Medulla oblongata (tissue), 1 donor: ENCODE measurements around the gene PDE7B.

Experiments
- DNase-seq: peaks from one replicate; pipeline ENCODE4 v3.0.0-alpha.2; 2015; ENCODE audit errors: extremely low spot score

PDE7B gene

DNA sequence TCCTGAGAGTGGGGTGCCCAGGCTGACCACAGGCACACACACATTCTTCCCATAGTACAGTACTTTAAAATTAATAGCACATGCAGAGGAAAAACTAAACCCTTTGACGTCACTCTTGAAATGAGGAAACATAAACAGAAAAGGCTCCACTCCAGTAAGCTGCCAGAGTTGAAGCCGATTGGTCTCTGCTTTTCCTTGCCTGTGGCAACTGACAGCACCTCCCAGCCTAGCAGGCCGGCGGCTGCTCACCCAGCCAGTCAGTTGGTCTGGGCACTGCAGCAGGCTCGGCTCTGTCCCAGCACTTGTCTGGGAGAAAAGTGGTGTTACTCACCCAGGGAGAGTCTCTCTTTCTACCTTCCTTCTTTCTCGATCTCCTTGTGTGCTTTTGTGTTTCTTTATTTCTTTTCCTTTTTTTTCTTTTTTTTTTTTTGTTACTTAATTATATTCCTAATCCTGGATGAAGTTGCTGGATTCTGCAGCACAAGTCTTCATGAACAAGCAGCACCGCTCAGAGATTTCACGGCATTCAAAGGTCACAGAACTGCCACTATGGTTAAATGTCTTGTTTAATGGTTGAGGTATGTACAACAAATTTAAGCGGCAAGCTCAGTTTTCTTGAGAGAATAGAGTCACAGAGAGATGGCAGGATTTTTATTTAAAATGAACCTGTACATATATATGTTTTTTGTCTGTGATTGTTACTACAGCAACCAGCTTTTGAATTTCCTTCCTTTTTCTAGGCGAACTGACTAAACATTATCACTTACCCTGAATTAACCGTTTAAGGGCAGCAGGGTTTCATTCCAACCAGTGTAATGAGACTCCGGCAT, at the start of gene PDE7B:
PDE7B (plus strand) TSS at position 260 of the 830 bp plus-strand sequence.
- DNase-seq: peak; percentile 80

DNA sequence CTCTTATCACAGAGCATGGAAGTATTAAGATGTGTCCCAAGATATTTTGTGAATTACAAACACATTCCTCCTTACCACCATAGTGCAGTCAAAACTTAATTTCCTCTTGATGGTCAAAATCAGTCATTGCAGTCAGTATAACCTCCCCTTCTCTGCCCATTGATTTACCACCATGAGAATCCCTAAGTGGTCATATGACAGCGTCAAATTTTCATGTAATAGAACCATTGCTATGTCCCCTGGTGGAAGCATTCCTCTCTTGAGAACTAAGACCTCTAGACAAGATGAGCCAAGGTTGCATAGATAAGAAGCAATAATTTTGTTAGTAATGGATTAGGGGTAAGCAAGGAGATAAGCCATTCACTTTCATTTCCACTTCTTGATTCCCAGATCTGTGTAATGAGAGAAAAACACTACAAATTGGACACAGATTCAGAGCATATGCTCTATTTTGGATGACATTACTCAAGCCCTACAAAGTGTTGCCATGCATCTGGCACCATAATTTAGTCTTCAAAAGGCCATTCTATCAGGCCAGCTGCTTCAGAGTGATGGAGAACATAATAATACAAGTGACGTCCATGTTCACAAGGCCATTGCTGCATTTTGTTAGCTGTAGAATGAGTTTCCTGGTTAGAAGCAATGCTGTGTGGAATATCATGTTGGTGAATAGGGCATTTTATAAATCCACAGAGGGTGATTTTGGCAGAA, 49.6 kb upstream of the PDE7B start:
- no peak for DNase-seq

DNA sequence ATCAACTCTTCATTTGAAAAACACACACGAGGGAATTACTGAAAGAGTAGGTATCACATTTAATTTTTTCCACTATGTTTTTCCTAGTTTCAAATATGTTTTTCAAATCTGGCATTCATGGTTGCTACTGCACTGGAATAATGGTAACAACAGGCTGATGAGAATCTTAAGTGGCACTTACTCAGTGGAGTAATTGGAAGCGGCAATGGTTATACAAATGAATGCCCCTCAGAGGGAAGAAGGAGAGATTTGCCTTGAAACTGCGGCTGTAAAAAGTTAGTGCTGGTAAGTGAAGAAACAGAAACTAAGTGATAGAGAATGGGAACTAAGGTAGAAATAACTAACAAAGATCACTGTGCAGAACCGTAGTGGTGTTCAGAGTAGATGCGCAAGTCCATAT, 41.0 kb upstream of the PDE7B start:
- DNase-seq: no peak

DNA sequence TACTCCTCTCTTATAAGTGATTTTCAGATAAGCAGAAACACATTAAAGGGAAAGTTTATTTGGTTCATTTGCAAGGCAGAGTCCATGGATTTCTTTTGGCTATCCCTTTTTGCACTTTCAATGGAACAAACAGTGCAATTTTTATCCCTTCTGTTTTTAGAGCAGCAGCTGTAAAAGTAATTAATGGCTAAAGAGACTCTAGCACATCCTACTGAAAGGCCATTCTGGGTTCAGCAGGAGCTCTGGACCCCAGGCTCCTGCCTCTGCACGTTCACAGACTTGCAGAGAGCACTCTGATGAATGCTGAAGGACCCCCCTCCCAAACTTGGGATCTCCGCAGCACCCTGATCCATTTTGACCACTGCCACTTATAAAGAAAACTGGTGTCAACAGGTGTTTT, 40.3 kb upstream of the PDE7B start:
- no peak for DNase-seq

DNA sequence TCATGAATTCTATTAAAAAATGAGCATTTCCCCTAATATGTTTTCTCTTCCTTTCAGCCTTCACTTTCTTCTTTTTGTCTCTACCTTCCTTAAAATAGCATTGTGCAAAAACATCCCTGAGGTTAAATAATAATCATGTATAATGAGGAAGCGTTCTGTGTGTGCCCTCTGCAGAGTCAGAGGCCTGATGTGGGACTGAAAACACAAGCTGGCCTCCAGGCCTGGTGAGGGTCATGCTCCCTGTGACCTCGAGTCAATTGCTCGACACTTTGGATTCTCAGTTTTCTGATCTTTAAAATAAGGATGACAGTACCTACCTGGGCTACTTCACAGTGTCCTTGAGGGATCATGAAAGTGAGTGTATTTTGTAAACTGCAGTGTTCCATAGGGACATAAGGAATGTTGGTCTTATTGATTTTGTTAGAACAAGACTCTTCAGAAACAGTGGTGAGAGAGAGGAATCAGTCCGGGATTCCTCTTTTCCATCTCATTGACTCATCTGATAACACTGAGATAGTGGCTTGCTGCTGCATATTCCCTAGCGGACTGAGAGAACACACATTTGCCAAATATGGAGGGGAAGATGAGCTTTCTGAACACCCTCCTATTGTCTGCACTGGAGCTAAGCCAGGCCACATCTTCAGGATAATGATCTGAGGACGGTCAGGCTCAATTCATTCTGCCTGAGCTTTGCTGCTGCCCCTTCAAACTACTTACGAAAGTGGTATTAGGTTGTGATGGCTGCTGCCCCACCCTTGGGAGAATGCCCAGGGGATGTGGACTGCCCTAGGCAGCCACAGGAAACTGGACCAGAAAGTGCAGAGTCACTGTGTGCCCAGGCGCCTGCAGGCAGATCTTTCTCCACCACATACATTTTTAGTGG, 39.6 kb upstream of the PDE7B start:
- no peak for DNase-seq

DNA sequence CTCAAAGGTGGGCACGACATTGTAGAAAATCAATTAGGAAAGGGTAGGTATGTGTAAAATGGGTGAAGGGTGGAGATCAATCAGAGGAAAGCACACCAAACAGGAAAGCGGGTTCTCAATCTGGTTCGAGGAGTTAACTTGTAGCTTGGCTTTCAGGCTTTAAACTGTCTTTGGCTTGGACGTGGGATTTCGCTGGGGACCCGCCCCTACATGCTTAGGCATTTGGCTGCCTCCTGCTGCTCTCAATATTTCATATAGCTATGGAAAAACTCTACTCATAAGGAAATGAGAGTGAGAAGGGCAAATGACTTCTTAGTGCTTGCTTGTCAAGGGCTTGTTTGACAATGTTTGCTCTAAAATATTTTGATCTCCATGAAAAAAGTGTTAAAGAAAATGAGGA, 38.1 kb upstream of the PDE7B start:
- no peak for DNase-seq

DNA sequence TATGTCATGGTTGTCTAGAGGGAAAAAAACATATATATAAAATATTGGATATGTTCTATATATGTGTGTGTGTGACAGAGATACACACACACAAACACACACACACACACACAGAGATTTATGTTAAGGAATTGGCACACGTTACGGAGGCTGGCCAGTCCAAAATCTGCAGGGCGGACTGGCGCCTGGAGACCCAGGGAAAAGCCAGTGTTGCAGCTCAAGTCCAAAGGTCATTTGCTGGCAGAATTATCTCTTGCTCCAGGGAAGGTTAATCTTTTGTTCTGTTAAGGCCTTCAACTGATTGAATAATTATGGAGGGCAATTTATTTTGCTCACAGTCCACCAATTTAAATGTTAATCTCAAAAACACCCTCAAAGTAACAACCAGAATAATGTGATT, 37.5 kb upstream of the PDE7B start:
- no peak for DNase-seq

DNA sequence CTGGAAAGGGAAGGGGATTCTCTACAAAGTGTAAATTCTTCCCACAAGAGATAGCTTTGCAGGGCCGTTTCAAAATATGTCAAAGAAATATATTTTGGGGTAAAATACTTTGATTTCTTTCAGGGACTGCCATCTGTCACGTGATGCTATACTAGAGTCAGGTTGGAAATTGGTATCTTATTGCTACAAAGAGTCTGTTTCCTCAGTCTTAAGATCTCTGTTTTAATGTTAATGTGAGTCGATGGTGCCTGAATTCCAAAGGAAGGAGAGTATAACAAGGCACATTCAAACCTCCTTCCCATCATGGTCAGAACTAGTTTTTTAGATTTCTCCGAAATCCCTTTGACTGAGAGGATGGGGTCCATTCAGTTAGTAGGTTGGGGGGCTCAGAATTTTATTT, 36.3 kb upstream of the PDE7B start:
- DNase-seq: no peak

DNA sequence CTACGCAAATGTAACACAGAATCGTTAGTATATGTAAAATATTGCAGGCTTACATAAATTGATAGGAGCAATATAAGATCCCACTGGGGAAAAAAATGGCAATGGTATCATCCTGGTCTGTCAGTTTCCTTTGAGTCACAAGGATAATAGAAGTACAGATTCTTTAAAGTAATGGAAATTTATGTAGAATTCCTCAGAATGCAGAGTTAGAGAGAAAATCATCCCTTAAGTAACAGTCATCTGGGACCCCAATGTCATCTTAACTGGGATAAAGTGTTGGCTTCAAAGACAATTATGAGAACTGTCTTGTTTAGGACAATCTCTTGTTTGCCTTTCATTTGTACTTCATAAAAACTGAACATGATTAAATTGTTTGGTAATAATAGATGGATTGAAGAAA, 34.5 kb upstream of the PDE7B start:
- no peak for DNase-seq

DNA sequence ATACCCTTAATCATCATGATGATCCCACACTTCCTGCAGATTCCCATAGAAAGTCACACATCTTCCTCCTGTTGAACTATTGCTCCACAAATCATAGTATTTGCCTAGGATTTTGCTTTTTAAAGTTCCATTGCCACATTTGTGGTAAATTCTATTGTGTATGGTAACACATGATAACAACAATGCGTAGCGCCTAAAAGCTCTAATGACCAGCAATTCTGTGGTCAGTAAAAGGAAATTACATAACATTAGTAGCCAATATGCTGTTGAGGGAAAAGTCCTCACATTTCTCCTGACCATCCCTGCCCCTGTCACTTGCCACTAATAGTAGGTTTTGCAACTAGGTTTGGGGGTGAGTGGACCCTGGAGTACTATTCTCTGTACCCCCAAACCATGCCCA, 31.8 kb upstream of the PDE7B start:
- no peak for DNase-seq

DNA sequence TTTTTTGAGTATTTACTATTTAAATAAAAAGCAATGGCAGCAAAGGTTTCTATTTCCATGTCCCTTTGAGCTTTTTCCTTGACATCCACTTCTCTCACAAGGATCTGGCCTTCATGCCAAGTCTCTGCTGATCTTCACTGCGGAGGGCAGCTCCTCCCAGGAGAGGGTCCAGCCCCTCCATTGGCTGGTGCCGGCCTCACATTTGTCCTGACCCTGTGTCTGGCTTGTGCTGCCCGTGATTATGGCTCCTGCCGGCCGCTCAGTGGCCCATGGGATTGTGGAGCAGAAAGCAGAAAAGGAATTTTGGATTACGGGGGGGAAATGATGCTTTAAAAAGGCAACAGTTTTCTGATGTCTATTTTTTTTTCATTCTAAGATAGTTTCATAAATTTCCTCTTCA, 31.2 kb upstream of the PDE7B start:
- DNase-seq: no peak

DNA sequence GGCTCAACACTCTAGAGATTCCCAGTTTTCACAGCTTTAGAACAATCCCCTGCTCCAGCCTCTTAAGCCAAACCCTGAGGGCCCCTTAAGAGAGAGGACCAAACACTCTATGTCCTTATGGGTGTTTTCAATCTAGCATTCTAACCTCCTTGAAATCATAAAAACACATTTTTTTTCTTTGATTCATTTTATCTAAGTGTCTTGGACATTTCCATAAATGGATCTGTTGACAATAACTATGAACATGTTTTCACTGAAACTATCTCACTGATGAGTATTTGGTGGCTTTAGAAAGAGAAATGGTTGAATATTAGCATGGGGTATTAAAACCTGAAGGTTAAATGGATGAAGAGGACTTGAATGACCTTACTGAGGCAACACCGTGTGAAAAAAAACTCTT, 27.6 kb upstream of the PDE7B start:
- DNase-seq: no peak

DNA sequence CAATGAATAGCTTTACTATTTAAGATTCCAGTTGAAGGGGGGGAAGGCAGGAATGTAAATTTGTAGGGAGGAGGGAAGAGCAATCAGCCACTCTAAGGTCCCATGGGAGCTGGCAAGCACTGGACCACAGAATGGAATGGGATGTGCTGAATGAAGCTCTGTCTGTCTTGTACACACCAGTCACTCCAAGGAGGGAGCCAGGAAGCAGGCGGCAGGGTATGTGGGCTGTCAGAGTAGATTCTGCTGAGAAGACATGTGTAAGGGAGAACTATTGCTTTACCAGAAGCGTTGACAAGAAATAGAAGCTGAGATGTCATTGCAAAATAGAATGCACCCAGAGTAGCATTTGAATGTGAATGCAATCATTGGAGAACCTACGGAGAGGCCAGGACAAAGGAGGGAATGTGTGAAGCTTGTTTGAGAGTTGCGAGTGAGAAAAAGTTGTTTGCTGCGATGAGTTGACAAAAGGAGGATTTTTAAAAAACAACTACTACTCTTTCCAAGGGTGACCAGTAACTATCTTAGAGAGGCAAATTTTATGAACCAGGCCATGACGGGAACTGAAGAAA, 25.2 kb upstream of the PDE7B start:
- no peak for DNase-seq

DNA sequence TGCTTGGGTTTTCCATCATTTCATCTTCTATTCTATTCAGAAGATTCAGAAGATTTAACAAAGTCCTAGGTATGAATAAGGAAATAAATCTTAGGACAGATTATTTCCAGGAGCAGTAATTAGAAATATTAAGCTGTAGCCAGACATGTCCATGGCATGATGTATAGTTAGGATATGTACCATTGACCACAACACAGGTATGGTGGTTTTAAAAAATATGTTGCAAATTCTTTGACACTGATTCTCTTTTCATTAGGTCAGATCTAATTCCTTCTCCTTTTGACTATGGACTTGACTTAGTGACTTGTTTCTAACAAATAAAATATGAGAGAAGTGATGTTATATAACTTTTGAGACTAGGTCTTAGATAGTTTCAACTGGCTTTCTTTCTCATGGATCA, 23.5 kb upstream of the PDE7B start:
- DNase-seq: no peak

DNA sequence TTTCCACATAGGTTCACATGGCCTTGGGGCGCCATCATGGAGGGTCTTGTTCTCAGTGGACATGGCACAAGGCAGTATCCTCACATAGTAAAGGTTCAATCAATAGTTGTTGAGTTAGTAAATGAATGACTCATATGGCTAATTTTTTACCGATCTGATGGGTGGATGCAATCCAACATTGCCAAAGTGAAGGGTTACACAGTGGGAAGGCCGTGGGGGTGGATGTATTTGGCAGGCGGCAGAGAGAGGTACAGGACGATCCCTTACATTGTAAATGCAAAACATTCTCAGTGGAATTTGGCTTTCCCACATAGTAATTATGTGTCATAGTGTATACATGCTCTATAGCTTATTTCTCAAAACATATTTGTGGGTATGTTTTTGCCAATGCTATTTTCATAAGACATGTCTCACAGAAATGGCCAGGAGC, 21.0 kb upstream of the PDE7B start:
- no peak for DNase-seq

DNA sequence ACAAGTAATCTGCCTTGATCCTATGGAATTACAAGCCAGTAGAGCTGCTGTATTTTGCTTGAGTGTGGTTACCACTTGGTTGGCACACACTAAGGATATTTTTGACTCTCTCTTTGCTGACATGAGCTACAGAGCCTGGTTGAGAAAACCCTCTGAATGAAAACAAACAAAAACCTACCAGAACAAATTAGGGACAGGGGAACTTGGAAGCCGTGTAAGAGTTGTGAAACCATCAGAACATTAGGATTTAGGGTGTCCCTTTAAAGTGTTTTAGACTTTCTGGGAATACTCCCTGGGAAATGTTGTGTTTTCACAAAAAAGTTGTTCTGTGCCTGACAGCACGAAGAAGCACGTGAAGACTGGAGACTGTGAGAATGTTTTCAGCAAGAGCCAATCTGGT, 20.5 kb upstream of the PDE7B start:
- DNase-seq: no peak

DNA sequence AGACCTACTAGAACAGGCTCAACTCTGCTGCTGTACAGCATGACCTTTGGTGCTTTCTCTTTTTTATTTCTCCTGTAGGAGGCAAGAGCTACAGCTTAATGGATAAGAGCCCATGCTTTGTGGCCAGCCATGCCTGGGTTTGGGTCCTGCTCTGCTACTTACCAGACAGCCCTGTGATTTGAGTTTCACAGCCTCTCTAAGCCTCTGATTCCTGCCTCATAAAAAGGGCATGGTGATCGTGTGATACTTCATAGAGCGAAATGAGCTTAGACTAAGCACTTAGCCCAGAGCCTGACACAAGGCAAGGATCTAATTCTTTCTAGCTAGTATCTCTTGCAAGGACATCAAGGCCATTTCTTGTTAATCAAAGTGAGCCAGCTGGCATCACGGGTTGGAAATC, 19.3 kb upstream of the PDE7B start:
- DNase-seq: no peak

DNA sequence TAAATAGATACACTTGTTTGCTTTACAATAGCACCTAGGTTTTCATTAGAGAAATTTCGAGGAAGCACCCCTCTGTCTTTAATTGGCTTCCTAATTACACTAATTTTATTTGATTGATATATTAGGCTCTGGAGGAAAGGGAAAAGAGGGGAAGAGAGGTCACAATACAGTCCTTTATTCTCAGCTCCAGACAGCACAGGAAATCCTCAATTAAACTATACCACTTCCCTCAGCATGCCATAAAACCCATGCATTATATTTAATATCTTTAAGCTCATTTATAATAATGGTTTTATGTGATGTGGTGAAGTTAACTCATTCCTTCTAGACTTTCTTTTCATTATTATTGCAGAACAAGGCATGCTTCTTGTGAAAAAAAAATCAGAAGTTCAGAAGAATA, 17.7 kb upstream of the PDE7B start:
- no peak for DNase-seq

DNA sequence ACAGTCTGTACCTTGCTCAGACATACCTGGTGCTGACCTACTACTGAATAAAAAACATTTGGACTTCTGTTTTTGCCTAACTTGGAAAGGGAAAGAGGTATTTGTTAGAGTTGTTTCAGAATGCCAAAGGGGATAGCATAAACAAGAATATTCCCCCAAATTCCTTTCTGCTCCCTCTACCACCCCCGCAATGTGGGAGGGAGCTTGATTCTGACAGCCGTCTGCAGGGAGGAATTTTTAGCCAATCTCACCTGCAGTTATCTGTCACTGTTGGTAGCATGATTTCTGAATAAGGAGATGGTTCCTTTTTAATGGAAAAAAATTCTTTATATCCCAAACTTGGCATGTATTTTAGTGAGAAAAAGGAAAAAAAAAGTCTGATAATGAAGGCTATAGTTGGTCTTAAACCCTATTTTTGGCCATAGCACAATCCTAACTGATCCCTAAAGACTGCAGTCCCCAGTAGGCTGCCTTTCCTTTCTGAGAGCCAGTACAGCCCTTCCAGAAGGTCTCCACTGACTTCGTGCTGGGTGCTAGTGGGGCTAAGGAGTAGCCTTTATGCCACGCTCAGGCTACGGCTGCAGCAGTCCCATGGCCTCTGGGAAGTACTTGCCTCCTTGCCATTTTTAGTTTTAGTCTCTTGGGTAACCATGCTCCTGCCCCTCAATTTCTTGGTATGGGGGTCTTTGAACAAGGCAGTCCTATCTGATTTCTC, 13.6 kb upstream of the PDE7B start:
- no peak for DNase-seq

DNA sequence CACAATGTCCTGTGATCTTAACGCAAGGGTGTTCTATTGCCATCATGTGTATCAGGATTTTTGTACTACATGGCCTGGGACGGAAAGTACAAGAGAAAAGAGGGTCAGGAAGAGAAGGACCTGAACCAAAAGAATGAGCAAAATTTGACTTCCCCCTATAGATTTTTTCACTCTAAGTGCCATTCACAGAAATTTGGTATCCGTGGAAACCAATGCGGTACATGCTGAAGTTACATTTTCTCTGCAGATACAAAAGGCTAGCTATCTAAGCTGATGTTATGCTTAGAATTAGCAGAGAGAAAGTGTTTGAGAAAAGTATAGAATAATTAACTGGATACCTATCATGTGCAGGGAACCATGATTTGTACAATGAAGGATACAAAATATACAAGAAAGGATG, 12.4 kb upstream of the PDE7B start:
- no peak for DNase-seq

DNA sequence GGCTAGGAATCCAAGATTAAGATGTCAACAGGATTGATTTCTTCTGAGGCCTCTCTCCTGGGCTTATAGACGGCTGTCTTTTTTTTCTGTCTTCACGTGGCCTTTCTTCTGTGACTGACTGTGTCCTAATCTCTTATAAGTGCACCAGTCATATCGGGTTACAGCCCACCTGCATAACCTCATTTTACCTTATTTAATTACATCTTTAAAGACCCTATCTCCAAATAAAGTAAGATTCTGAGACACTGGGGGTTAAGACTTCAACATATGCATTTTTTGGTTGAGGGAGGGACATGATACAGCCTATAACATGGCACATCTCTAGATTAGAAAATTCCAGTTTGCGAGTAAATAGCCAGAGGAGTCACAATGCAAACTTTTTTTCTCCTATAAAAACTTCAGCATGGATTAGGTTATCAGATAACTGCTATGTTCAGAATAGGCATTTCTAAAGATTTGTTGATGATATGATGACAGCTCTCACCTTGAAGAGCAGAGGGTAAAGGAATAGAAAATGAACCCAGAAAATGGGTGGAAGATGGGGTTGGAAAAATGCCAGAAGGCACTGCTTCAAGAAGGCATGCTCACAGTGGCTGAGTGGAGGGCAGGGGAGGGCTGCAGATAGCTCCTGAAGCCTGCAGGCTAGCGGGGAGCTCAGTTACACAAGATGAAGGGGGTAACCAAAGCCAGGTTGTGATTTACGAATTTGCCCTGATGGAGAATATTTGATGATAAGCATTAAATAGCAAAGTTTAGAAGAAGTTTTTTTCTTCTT, 8.7 kb upstream of the PDE7B start:
- no peak for DNase-seq
